Measurements from ENCODE around the gene PTPA. TPM values are rescaled to one million over a fixed set of nuclear protein-coding genes. Genes with fewer than 3 reads are reported as not detected.

The PTPA gene
- total and polyA plus RNA-seq, 7 donors = 54.1 to 110 (median 97.9) TPM

GRCh38 chr9:129093602-129094386 is 17.4 kb upstream of the PTPA start:
- ATAC-seq (peak in 3 of 4 donors; percentile 3 to 16 (median 16)), DNase-seq (no peak)
- Histone ChIP-seq H3K9me3 (no peaks in the 10 kb centered on the region), H3K27me3 (ENCODE audit: insufficient read depth in 3 of 3, low read length in 2 of 3) (no peaks in the 10 kb centered on the region), H3K27ac (peak overlapping the region; percentile 4), H3K4me3 (no peak overlapping the region), H3K36me3 (ENCODE audit: insufficient read depth in 1 of 2, low read depth in 1 of 2) (peaks cover 4 to 63% of the 10 kb centered on the region in 2 donors), H3K4me1 (peaks cover 6% of the 10 kb centered on the region)
- TF ChIP-seq CTCF (IDR thresholded peaks at IDR 0.05) = no peak
- intact Hi-C loops (cut with DNase I) = no loop called here
- WGBS, 3 donors = 78 to 83% (median 83%) methylated on average over 20 of the region's 20 CpGs

GRCh38 chr9:129094387-129095169 is 16.6 kb upstream of the PTPA start:
- peaks cover 4 to 57% of the 10 kb centered on the region in 2 donors for H3K36me3 ChIP-seq (ENCODE audit: insufficient read depth in 1 of 2, low read depth in 1 of 2)
- H3K9me3 ChIP-seq = no peaks in the 10 kb centered on the region
- ATAC-seq = peak; percentile 32 to 57 (median 36)
- H3K27me3 ChIP-seq (ENCODE audit: insufficient read depth in 3 of 3, low read length in 2 of 3) = no peaks in the 10 kb centered on the region
- 60 to 72% (median 67%) methylated on average over 13 of the region's 13 CpGs for WGBS, 3 donors
- H3K4me1 ChIP-seq = peaks cover 6% of the 10 kb centered on the region
- intact Hi-C loops (cut with DNase I) = no loop called here
- TF ChIP-seq CTCF (IDR thresholded peaks at IDR 0.05) = no peak
- no peak for DNase-seq
- H3K27ac ChIP-seq = peak overlapping the region; percentile 4
- no peak overlapping the region for H3K4me3 ChIP-seq

DNA sequence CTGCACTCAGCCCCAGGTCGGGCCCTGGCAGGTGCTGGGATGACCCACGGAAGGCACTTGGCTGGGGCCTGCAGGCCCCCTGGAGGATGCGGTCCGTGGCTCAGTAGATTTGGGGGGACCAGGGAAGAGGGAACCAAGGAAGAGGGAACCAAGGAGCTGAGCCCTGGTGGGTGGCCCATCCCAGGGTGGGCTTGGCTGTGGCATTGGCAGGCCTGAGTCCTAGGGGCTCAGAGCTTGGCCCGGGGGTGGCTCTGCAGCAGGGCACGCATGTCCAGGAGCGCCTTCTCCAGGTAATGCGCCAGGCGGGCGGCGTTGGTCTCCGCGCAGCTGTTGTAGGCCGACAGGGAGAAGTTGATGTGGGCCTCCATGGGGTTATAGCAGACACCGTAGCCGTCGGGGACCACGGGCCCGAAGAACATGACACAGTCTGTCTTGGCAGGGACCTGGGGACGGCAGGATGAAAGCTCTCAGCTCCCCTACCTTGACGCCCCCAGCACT is 16.0 kb upstream of the PTPA start:
- TF ChIP-seq CTCF (IDR thresholded peaks at IDR 0.05) = no peak
- H3K4me3 ChIP-seq = no peak overlapping the region
- ATAC-seq (peak in 1 of 4 donors; percentile 7), DNase-seq (no peak)
- intact Hi-C loops (cut with DNase I) = no loop called here
- no peaks in the 10 kb centered on the region for H3K9me3 ChIP-seq
- H3K27ac ChIP-seq = no peak overlapping the region
- peaks cover 6% of the 10 kb centered on the region for H3K4me1 ChIP-seq
- WGBS, 3 donors = 89 to 93% (median 91%) methylated on average over 15 to 21 of the region's 21 CpGs
- peaks cover 4 to 57% of the 10 kb centered on the region in 2 donors for H3K36me3 ChIP-seq (ENCODE audit: insufficient read depth in 1 of 2, low read depth in 1 of 2)
- no peaks in the 10 kb centered on the region for H3K27me3 ChIP-seq (ENCODE audit: insufficient read depth in 3 of 3, low read length in 2 of 3)

DNA sequence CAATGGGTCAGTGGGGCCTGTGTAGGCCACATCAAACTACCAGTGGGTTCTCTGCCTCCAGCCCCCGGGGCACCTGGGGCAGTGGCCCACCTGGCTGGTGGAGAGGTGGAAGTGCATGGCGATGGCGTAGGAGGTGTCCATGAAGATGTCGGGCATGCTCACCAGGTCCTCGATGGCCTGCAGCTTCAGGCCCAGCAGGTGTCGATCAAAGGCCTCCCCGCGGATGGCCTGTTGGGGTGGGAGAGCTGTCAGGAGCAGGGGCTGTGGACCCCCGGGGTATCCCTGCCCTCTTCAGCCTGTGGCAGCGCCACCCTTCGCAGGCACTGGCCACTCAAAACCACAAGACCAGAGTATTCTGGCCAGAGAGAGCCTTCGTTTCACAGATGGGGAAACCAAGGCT is 15.3 kb upstream of the PTPA start:
- H3K36me3 ChIP-seq (ENCODE audit: insufficient read depth in 1 of 2, low read depth in 1 of 2) = peaks cover 4 to 58% of the 10 kb centered on the region in 2 donors
- no peak for TF ChIP-seq CTCF (IDR thresholded peaks at IDR 0.05)
- H3K9me3 ChIP-seq = no peaks in the 10 kb centered on the region
- no peak for ATAC-seq
- H3K27ac ChIP-seq = no peak overlapping the region
- intact Hi-C loops (cut with DNase I) = no loop called here
- peaks cover 6% of the 10 kb centered on the region for H3K4me1 ChIP-seq
- H3K4me3 ChIP-seq = no peak overlapping the region
- H3K27me3 ChIP-seq (ENCODE audit: insufficient read depth in 3 of 3, low read length in 2 of 3) = no peaks in the 10 kb centered on the region
- no peak for DNase-seq
- 94 to 95% (median 94%) methylated on average over 12 of the region's 12 CpGs for WGBS, 3 donors

All from psoas muscle (tissue), 8 donors.